Panc1 (cell line): ENCODE measurements around the gene CACNA2D4. TPM values are rescaled to one million over a fixed set of nuclear protein-coding genes. Genes with fewer than 3 reads are reported as not detected.

Source experiments
- ATAC-seq: fragments of 200-7000 bp; cut with Tn5 transposase; 2 replicates; pipeline ENCODE4 v1.9.1; 2020; ENCODE audit warnings: mild to moderate bottlenecking, moderate library complexity
- BruUV-seq: library from RNA; stranded (reverse); fragments of 400-500 nt; replicated peaks from 2 replicates; lab custom pipeline; 2021; lab: Mats Ljungman, UMichigan
- CTCF ChIA-PET: fragments of 300-600 bp; sonication (Branson Sonifier 250); formaldehyde crosslinking; loops from one replicate; lab custom pipeline; 2022; ENCODE audit warnings: antibody characterized with exemption; lab: Charles Lee
- POLR2A ChIA-PET: fragments of 300-600 bp; sonication (Branson Sonifier 250); formaldehyde crosslinking; loops from one replicate; lab custom pipeline; 2022; ENCODE audit warnings: antibody characterized with exemption; lab: Charles Lee
- DNase-seq: peaks from one replicate; pipeline ENCODE4 v3.0.0-alpha.2; 2010; ENCODE audit warnings: low read depth, low spot score
- H3K27ac ChIP-seq: 2 replicates; pipeline ENCODE4 v1.5.1; 2011; ENCODE audit warnings: mild to moderate bottlenecking, low read length, inconsistent platforms
- H3K27me3 ChIP-seq: fragments of 200-500 bp; sonication (Bioruptor generic); 2 replicates; pipeline ENCODE4 v1.6.0; 2014; ENCODE audit warnings: low read length, inconsistent platforms; ENCODE audit not compliant: control insufficient read depth, insufficient read depth
- H3K36me3 ChIP-seq: fragments of 200-500 bp; sonication (Bioruptor generic); 2 replicates; pipeline ENCODE4 v1.5.1; 2014; ENCODE audit warnings: inconsistent platforms, mild to moderate bottlenecking, low read length, moderate library complexity; ENCODE audit not compliant: control insufficient read depth, insufficient read depth
- H3K4me1 ChIP-seq: 2 replicates; pipeline ENCODE4 v1.5.1; 2011; ENCODE audit warnings: inconsistent platforms, mild to moderate bottlenecking, low read length, moderate library complexity; ENCODE audit not compliant: control insufficient read depth, insufficient read depth
- H3K4me3 ChIP-seq, 2 experiments: 2 replicates each; pipeline ENCODE4 v1.5.1; 2011 to 2012; ENCODE audit warnings: low read depth in 2 of 2, low read length in 2 of 2, mild to moderate bottlenecking in 2 of 2, inconsistent platforms in 1 of 2, moderate library complexity in 1 of 2
- H3K9me3 ChIP-seq: fragments of 200-500 bp; sonication (Bioruptor generic); 2 replicates; pipeline ENCODE4 v1.5.1; 2014; ENCODE audit warnings: low read depth, mild to moderate bottlenecking, inconsistent platforms, low read length, moderate library complexity; ENCODE audit not compliant: control insufficient read depth, insufficient read depth
- CTCF ChIP-seq: fragments of 450-650 bp; IDR thresholded peaks from 2 replicates; pipeline ENCODE4 v1.5.1; 2017; ENCODE audit warnings: mild to moderate bottlenecking
- POLR2AphosphoS5 ChIP-seq: IDR thresholded peaks from 2 replicates; pipeline ENCODE4 v1.6.1; 2012; ENCODE audit warnings: mild to moderate bottlenecking, low read depth, low read length, moderate library complexity
- REST ChIP-seq, 2 experiments: IDR thresholded peaks; 2 replicates each; pipeline ENCODE4 v1.6.1; 2011 to 2012; ENCODE audit warnings: low read depth in 2 of 2, control low read depth in 1 of 2, low read length in 1 of 2, mild to moderate bottlenecking in 1 of 2, moderate library complexity in 1 of 2; ENCODE audit not compliant: insufficient read depth in 1 of 2
- SIN3A ChIP-seq: IDR thresholded peaks from 2 replicates; pipeline ENCODE4 v1.6.1; 2012; ENCODE audit warnings: low read depth, mild to moderate bottlenecking, low read length, moderate library complexity, borderline replicate concordance; ENCODE audit not compliant: insufficient read depth
- TCF7L2 ChIP-seq: IDR thresholded peaks from 2 replicates; pipeline ENCODE4 v1.6.1; 2011; ENCODE audit warnings: mild to moderate bottlenecking, low read depth, low read length, inconsistent platforms
- in situ Hi-C: cut with HindIII; loops from 2 replicates; pipeline ENCODE4 v1.10.0; 2016; ENCODE audit warnings: low sequenced_read_pairs, low pct_unique_long_range_greater_than_20kb
- intact Hi-C: fragments of 100-400 bp; cut with micrococcal nuclease; formaldehyde crosslinking; loops from one replicate; pipeline ENCODE4 v1.10.0; 2022; ENCODE audit not compliant: unreplicated experiment
- total RNA-seq: library from RNA; stranded (reverse); gene quantifications from one replicate; pipeline ENCODE4 v1.2.1, GENCODE V29; 2021; ENCODE audit not compliant: unreplicated experiment

CACNA2D4 gene
- total RNA-seq, 1 experiment from 2014 or later: 0.15 TPM

- TF ChIP-seq POLR2AphosphoS5 (no peak), CTCF (no peak), TCF7L2 (no peak), REST (IDR thresholded peaks at IDR 0.05; ENCODE audit: insufficient read depth in 1 of 2, low read depth in 2 of 2, low read length in 1 of 2) (no peak), SIN3A (no peak)
- peaks cover 3% of the 10 kb centered on the region; the same call in 1 of the 2 replicates for H3K4me1 ChIP-seq
- H3K27ac ChIP-seq: no peak overlapping the region
- no TSS peak for BruUV-seq
- ChIA-PET CTCF (no interaction called here), POLR2A (no interaction called here)
- ATAC-seq (no peak), DNase-seq (no peak)
- no peaks in the 10 kb centered on the region for H3K9me3 ChIP-seq
- no peaks in the 10 kb centered on the region for H3K36me3 ChIP-seq
- H3K4me3 ChIP-seq: no peak overlapping the region
- in situ Hi-C loops (no loop called here), intact Hi-C loops (no loop called here)
- H3K27me3 ChIP-seq: no peaks in the 10 kb centered on the region
These were observed 76.1 kb downstream of the CACNA2D4 start for GRCh38 chr12:1842183-1842904.

- CTCF ChIA-PET: no interaction called here
- ATAC-seq (no peak), DNase-seq (no peak)
- no peaks in the 10 kb centered on the region for H3K27me3 ChIP-seq
- intact Hi-C loops: no loop called here
- H3K36me3 ChIP-seq: no peaks in the 10 kb centered on the region
- in situ Hi-C loops: no loop called here
- BruUV-seq: no TSS peak
- POLR2A ChIA-PET: no interaction called here
- no peak for TF ChIP-seq CTCF
- TF ChIP-seq SIN3A: no peak
- TF ChIP-seq POLR2AphosphoS5: no peak
- TF ChIP-seq REST (IDR thresholded peaks at IDR 0.05; ENCODE audit: insufficient read depth in 1 of 2, low read depth in 2 of 2, low read length in 1 of 2): no peak
- no peak for TF ChIP-seq TCF7L2
- no peak overlapping the region for H3K27ac ChIP-seq
- no peaks in the 10 kb centered on the region for H3K9me3 ChIP-seq
- H3K4me1 ChIP-seq: peaks cover 4% of the 10 kb centered on the region; the same call in 1 of the 2 replicates
- H3K4me3 ChIP-seq: no peak overlapping the region
These were observed 76.8 kb downstream of the CACNA2D4 start for GRCh38 chr12:1841586-1842182.
